Measurements from ENCODE around the gene SPRED1.
"Not testable (repeated sequence)": the region's sequence is repeated elsewhere in the genome, so short reads cannot be mapped to it uniquely, and the experiment has no call there.

Gene SPRED1

DNA sequence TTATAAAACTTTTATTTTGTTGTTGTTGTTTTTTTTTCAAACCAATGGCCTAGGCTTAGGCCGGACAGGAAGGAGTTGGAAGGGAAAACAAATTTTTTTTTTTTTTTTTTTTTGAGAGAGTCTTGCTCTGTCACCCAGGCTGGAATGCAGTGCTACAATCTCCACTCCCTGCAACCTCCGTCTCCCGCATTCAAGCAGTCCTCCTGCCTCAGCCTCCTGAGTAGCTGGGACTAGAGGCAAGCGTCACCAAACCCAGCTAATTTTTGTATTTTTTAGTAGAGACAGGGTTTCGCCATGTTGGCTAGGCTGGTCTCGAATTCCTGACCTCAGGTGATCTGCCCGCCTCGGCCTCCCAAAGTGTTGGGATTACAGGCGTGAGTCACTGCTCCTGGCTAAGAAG is 15.6 kb upstream of the SPRED1 start:
- not testable (repeated sequence) for DNase-seq

DNA sequence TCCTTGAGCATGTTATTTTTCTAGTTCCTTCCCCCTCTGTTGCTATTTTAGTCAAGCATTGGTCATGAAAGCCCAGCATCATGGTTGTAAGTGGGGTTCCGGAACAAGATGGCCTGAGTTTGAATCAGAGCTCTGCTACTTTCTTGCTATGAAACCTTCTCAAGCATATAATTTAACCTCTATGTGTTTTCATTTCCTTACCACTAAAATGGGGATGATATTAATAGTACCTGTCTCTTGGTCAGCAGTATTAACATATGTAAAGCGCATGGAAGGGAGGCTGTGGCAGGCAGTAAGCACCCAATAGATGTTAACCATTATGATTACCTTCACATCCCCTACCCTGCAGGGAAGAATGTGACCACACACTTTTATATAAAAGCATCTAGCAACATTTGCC is 14.3 kb upstream of the SPRED1 start:
- no peak for DNase-seq

DNA sequence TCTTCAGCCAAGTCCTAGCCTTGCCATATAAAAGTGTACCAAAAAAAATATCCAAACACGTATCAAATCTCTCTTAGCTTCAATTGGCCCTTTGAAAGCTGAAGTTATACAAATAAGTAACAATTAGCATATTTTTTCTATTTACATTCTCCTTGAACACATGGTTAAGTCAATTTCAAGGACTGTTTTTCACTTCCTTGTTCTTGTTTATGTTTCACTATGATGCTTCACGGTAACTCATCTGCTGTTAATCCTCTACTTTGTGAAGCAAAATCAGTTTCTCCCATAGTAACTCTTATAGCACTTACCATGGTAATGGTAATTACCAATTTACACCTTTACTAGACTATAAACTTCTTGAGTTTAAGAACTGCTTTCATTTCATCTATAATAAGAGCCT is 10.6 kb upstream of the SPRED1 start:
- DNase-seq, result no peak

DNA sequence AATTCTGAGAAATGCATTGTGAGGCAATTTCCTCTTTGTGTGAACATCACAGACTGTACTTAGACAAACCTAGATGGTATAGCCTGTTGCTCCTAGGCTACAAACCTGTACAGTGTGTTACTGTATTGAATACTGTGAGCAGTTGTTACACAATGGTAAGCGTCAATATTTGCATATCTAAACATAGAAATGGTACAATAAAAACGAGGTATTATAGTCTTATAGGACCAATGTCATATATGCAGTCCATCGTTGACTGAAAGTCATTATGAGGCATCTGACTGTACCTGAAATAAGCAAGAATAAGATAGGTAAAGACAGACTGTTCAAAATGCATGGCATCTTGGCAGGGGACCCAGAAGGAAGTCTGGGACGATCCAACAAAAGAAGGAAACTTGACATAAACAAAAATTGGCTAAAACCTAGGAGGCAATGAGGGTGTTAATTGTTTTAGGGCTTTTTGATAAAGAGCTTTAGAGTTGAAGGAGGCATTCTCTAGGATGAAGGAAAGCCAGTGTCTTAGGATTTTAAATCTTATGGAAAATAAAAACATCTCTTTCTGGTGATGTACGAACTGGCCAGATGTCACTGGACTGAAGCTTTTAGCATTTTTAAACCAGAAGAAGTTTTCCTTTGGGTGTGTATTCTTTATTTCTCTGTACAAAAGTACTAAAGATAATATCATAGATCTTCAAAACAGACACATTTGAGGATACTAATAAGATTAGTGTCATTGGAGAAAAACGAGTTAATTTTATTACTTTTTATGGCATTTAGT is 9.2 kb upstream of the SPRED1 start:
- no peak for DNase-seq

DNA sequence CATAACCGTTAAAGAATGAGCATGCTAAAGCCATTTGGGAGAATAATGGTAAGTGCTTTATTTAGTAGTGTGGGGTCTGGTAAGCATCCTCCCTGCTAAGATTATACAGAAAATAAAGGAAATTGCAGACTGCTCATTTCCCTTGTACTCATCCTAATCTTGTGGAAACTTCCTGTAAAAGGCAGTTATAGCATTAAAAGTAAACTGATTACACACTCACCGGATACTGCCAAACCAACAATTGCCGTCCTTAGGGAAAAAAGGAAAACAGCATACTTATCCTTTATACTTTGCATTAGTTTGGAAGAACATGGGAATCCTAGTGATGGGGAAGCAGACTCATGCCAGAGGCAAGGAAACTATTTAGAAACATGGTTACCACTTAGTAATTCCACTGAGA is 5.3 kb upstream of the SPRED1 start:
- no peak for DNase-seq

DNA sequence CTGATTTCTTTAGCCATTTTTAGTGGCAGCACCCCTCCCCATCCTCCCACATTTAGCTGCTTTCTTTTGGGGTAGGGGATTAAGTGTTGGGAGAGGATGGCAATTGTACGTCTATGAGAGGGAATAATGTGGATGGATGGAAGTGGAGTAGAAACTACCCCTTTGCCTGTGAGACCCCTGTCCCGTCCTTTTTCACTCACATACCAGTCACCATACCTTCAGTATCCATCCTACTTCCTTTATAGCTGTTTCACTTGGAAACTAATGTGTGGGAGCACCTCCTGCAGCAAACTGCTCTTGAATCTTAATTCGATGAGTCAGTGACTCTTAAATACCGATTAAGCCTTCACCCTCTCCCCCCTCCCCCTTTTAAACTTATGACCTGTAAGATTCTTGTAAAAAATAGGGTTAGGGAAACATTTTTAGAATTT is 730 bp downstream of the SPRED1 start:
- DNase-seq, result no peak

DNA sequence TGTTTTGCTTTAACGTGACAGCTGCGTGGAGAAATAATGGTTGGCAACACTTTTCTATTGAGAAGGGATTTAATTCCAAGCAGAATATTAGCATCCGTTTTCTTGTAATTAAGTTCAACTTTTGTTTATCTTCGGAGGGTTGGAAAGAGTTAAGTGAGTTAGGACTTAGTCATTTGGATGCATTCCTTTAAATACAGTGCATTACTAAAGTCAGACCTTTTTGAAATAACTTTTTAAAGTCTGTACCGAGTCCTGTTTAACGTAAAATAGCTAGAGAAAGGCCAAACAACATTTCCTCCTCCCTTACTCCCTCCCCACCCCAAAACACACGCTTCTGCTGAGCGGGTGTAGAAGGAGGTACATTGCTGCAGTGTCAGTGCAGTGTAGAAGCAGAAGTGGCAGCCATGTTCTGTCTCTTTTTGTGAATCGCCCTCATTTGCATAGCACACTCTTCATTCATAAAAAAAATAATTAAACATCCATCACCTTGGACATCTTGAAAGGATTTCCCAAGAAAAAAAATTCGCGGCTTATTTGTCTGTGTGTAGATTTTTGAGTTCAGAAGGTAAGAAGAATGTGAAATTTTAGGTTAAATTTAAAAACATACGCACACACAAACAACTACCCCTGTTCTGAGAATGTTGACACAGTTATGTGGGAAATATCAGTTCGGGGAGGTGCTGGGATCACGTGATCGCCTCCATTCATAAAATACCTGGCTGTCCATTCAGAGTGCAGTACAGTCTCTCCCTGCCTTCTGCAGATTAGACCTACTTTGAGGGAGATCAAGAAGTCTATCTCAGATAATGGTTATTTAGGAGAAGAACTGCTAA is 1.6 kb downstream of the SPRED1 start:
- no peak for DNase-seq

DNA sequence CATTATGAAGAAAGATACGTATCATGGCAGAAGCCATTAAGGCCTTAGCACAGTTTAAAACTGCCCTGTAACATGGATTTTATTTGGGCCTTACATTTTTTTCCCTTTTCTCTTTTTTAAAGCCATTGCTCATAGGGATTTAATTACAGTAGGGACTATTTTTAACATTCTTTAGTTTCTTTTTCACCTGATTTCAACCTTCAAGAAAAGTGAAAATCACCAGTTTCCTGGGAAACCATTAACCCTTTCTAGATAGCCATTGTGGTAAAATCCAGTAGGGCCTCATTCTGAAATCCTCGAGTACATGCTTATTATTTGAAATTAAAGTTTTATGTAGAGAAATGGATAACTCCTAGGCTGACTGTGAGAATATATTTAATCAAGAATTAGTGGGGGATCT is 3.1 kb downstream of the SPRED1 start:
- no peak for DNase-seq

DNA sequence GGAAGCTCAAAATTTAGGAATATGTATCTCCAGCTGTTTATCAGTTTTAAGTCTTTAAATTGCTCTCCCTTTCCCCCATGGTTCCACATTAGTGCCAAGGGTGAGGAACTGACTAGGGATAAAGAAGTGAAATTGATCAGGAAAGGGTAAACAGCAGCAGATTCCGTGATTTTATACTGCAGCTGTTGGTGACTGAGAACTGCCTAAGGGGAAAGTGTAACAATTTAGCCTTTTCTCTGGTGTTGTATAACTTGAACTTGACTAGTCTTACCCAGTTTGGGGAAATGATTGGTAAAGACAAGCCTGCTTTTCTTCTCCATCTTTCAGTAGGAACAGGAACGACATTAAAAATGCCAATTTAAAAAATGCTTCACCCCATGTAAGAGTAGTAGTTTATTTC is 5.0 kb downstream of the SPRED1 start:
- DNase-seq, result no peak

DNA sequence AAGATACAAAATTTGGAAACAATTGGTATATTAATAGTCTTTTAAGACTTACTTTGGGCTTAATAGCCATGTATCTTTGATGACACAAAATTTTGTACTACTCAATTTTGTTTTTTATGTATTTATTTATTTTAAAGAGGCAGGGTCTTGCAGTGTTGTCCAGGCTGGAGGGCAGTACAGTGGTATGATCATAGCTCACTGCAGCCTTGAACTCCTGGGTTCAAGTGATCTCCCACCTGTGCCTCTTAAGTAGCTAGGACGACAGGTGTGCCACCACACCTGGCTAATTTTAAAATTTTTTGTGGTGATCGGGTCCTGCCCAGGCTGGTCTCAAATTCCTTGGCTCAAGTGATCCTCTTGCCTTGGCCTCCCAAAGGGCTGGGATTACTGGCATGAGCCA is 6.5 kb downstream of the SPRED1 start:
- no peak for DNase-seq

DNA sequence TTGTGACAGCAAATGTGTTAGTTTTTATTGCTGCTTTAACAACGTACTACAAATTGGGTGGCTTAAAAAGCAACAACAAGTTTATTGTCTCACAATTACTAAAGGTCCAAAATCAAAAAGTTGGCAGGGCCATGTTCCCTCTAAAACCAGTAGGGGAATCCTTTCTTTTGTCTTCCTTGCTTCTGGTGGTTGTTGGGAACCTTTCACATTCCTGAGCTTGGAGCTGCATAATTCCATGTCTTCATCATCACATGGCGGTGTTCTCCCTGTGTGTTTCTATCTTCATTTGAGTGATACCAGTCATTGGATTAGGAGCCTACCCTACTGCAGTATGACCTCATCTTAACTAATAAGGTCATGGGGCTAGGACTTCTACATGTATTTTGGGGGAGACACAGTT is 7.4 kb downstream of the SPRED1 start:
- no peak for DNase-seq

DNA sequence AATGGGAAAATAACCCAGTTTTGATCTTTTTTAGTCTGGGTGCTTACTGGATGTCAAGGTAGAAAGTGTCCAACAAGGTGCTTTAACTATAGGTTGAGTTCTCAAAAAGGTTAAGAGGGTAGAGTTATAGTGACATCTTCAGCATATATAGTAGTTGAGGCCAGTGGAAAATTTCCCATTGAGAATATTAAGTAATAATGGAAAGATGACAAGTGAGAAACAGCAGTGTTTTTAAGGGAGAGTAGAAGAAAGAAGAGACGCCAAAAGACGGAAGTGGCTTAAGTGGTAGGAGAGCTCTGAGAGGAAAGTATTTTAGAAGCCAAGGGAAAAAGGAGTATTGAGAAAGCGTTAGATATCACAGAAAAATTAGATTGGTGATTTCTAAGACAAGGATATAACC is 10.6 kb downstream of the SPRED1 start:
- no peak for DNase-seq

DNA sequence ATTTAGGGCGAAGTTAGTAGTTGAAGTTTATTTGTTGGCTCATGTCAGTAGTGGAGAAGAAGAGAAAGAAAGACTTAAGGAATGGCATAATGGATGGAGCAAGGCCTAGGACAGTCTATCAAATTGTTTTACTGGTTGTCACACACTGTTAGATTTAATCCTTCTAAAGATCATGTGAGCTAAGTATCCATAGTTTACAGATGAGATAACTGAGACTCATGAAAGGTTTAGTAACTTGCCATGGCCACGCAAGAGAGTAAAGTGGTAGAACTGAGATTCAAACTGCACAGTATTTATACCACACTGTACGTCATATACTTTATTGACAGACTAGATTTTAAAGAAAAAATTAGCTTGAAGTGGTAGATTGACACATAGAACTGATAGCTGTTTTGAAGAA is 11.4 kb downstream of the SPRED1 start:
- no peak for DNase-seq

DNA sequence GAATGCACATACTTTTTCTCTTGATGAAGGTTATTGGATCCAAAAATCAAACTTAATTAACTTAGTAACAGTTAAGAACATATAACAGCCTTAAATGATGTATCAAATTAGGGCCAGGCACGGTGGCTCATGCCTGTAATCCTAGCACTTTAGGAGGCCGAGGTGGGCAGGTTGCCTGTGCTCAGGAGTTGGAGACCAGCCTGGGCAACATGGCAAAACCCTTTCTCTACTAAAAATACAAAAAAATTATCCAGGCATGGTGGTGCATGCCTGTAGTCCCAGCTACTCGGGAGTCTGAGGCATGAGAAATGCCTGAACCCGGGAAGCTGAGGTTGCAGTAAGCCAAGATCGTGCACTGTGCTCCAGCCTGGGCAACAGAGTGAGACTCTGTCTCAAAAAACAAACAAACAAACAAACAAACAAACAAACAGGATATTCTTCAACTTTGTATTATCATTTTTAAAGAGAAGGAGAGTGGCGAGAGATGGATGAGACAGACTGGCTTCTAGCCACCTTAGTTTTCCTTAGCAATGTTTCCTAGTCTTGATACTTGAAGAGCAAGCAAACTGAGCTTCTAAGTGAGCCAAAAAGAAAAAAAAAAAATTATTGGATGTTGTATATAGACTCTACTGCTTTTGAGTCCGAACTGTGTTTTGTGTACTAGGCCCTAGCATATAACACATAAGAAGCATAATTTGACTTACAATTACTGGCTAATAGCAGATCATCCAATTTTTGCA is 13.8 kb downstream of the SPRED1 start:
- DNase-seq, result no peak

DNA sequence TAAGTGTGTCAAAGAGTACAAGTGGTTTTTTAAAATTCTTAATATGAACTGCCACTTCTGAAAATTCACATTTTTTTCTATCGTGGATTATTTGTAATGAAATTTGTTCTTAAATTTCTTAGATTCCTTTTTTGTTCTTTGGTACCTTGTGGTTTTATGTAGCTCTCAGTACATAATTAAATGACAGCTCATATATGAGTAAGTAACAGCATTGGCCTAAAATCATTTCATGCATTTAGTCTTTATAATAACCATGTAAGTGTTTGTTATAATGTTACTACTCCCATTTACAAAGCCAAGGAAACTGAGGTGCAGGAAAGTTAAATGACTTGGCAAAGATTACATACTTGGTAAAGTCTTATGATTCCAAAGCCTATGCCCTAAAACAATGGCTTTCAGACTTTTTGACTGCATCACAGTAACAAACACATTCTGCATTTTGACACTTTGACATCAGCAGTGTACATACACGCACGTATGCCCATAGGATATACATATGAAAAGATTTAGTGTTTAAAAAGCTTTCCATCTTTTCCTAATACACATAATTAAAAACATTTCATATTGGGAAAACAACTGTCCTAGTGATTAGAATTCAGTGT is 14.9 kb downstream of the SPRED1 start:
- no peak for DNase-seq

DNA sequence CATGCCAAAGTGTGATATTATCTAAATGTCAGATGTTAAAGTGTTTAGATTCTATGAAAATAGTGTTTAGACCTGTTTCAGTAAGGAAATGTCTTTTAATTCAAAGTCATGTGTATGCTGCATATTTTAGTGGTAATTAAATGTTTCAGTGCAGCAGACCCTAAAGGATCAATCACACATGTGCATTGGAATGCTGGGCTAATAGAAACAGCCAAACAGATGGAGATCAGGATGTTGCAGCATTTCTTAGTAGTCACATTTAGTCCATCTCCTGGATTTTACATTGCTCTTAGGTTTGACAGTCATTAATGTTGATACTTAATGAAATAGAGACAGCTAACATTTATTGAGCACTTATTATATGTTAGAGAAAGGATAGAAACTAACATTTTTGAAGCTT is 18.5 kb downstream of the SPRED1 start:
- DNase-seq, result no peak

DNA sequence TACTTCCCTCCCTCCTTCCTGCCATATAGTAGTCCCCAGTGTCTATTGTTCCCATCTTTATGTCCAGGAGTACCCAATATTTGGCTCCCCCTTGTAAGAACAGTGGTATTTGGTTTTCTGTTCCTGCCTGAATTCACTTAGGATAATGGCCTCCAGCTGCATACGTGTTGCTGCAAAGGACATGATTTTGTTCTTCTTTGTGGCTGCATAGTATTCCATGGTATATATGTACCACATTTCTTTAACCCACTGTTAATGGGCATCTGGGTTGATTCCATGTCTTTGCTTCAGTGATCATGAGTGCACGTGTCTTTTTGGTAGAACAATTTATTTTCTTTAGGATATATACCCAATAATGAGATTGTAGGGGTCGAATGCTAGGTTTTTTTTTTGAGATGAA is 19.3 kb downstream of the SPRED1 start:
- no peak for DNase-seq

DNA sequence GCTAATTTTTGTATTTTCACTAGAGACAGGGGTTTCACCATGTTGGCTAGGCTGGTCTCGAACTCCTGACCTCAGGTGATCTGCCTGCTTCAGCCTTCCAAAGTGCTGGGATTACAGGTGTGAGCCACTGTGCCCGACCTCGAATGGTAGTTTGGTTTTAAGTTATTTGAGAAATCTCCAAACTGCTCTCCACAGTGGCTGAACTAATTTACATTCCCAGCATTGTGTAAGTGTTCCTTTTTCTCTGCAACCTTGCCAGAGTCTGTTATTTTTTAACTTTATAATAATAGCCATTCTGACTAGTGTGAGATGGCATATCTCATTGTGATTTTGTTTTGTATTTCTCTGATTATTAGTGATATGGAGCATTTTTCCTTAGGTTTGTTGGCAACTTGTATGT is 19.8 kb downstream of the SPRED1 start:
- not testable (repeated sequence) for DNase-seq

DNA sequence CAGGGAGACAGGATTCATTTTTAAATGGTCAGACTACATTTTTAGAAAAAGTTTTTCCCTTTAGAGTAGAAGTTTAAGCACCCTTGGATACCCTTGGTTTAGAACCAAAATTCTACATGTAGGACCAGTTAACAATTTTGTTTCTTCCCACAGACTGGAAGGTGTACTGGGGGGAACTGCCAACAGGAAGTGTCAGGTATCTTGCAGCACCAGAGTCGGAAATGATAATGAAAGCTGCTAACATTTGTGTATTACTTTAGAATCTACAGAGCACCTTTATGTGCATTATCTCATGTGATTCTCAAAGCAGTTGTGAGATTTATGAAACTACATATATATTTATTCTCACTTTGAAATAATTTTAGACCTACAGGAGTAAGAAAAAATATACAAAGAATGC is 21.5 kb downstream of the SPRED1 start:
- DNase-seq, result no peak

DNA sequence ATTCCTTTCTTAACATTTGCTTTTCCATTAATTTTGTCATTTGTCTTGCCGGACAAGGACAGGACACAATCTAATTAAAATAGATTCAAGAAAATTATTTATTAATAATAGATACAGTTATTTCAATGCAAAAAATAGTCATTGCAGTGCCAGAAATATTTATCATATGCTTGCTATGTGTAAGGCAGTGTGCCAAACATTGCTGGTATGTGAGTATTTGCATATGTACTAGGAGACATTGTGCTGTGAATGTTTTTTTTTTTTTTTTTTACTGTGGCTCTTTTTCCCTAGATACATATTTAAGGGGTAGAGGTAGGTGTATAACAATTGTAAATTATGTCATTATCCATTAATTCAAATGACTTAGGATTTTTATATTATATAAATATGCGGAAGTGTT is 23.3 kb downstream of the SPRED1 start:
- DNase-seq, result no peak

DNA sequence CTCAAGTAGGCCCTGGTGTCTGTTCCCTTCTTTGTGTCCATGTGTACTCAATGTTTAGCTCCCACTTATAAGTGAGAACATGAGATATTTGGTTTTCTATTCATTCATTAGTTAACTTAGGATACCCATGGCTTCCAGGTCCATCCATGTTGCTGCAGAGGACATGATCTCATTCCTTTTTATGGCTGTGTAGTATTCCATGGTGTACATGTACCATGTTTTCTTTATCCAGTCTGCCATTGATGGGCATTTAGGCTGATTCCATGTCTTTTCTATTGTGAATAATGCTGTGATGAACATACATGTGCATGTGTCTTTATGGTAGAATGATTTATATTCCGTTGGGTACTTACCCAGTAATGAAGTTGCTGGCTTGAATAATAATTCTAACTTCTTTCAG is 24.6 kb downstream of the SPRED1 start:
- DNase-seq, result not testable (repeated sequence)

DNA sequence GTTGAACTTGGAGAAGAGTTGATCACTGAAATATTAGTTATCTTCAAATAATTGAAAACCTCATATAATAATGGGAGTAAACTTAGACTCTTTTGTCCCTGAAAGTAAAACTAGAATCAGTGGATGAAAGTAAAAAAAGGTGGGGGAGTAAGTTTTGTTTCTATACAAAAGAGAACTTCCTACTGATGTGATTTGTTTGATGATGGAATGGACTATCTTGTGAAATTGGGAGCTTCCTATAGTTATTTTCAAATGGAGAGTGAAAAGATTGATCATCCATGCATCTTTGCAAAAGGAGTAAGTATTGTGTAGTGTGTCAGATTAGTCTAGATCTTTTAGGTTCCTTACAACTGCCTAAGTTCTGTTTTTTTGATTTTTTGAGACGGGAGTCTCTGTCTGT is 28.4 kb downstream of the SPRED1 start:
- DNase-seq, result no peak

DNA sequence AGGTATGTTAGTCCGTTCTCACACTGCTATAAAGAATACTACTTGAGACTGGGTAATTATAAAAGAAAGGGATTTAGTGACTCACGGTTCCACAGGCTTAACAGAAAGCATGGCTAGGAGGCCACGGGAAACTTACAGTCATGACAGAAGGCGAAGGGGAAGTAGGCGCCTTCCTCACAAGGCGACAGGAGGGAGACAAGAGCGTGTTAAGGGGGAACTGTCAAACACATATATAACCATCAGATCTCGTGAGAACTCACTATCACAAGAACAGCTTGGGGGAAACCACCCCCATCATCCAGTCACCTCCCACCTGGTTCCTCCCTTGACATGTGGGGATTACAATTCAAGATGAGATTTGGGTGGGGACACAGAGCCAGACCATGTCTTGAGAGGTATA is 30.4 kb downstream of the SPRED1 start:
- no peak for DNase-seq
